Gastrocnemius medialis (tissue), 4 donors: ENCODE measurements around the gene SPATA24. TPM values are rescaled to one million over a fixed set of nuclear protein-coding genes. Genes with fewer than 3 reads are reported as not detected.
"Not testable (repeated sequence)": the region's sequence is repeated elsewhere in the genome, so short reads cannot be mapped to it uniquely, and the experiment has no call there.

Experiments
- ATAC-seq, 2 donors: fragments of 150-250 bp; one replicate each; pipeline ENCODE4 v1.9.1; 2016
- DNase-seq, 2 donors: peaks; one replicate each; pipeline ENCODE4 v3.0.0-alpha.2; 2019
- H3K27ac ChIP-seq, 4 donors: fragments of 200-600 bp; sonication (generic); 1 replicate in 1 of 4; 2 replicates in 3 of 4; pipeline ENCODE4 v1.5.1; 2016 to 2018; ENCODE audit warnings: mild to moderate bottlenecking in 2 of 4, moderate library complexity in 1 of 4
- H3K27me3 ChIP-seq, 3 donors: fragments of 200-600 bp; sonication (generic) in 2 of 3; 1 replicate in 1 of 3; 2 replicates in 2 of 3; pipeline versions ENCODE4 v1.5.1 to v1.6.0; 2016 to 2019; ENCODE audit warnings: mild to moderate bottlenecking in 1 of 3, moderate library complexity in 1 of 3
- H3K36me3 ChIP-seq, 2 donors: fragments of 200-600 bp; sonication (generic) in 1 of 2; one replicate each; pipeline ENCODE4 v1.5.1; 2017 to 2018
- H3K4me1 ChIP-seq, 2 donors: fragments of 200-600 bp; sonication (generic) in 1 of 2; one replicate each; pipeline ENCODE4 v1.5.1; 2016 to 2017; ENCODE audit warnings: mild to moderate bottlenecking in 2 of 2
- H3K4me3 ChIP-seq, 4 donors: fragments of 200-600 bp; sonication (generic) in 3 of 4; 1 replicate in 1 of 4; 2 replicates in 3 of 4; pipeline ENCODE4 v1.5.1; 2016 to 2019; ENCODE audit warnings: mild to moderate bottlenecking in 2 of 4
- H3K9me3 ChIP-seq, 3 donors: fragments of 200-600 bp; sonication (generic) in 2 of 3; 1 replicate in 1 of 3; 2 replicates in 2 of 3; pipeline ENCODE4 v1.5.1; 2016 to 2019
- POLR2A ChIP-seq, 2 donors: fragments of 450-650 bp; IDR thresholded peaks; one replicate each; pipeline ENCODE4 v1.6.1; 2017; ENCODE audit warnings: antibody characterized with exemption in 2 of 2, mild to moderate bottlenecking in 2 of 2, moderate library complexity in 2 of 2
- in situ Hi-C, 4 donors: fragments of 200-750 bp; cut with MboI; loops; one replicate each; pipeline versions ENCODE4 v1.15.0 to v1.8.0; 2017; ENCODE audit warnings: low sequenced_read_pairs in 4 of 4
- intact Hi-C: fragments of 100-400 bp; cut with DNase I; formaldehyde crosslinking; loops from one replicate; pipeline ENCODE4 v1.15.1; 2023; ENCODE audit warnings: low total_unique reads
- total RNA-seq, 4 donors: library from RNA; depleted of rRNA; stranded (reverse); fragments of >200 nt; gene quantifications; one replicate each; pipeline versions ENCODE4 v1.1.0 to v1.2.3, GENCODE V29; 2016
- TF ChIP-seq, protein P1 (sequence below), 5 experiments: fragments of 450-650 bp in 3 of 5; fragments of 200-600 bp in 2 of 5; sonication (generic) in 2 of 5; IDR thresholded peaks in 4 of 5; conservative IDR thresholded peaks in 1 of 5; 1 replicate in 4 of 5; 2 replicates in 1 of 5; pipeline ENCODE4 v1.5.1; 2016 to 2019; ENCODE audit warnings: antibody characterized with exemption in 5 of 5, mild to moderate bottlenecking in 3 of 5, moderate library complexity in 3 of 5

The SPATA24 gene
- total RNA-seq, 4 donors from 2014 or later = 6.8 to 24.1 (median 12.5) TPM

- ATAC-seq (no peak), DNase-seq (no peak)
- H3K27me3 ChIP-seq = no peaks in the 10 kb centered on the region
- no peak overlapping the region for H3K4me3 ChIP-seq
- H3K4me1 ChIP-seq = peaks cover 41 to 45% of the 10 kb centered on the region in 2 donors
- H3K27ac ChIP-seq = peak overlapping the region; percentile 63 to 80 (median 70)
- TF ChIP-seq, protein P1, sequence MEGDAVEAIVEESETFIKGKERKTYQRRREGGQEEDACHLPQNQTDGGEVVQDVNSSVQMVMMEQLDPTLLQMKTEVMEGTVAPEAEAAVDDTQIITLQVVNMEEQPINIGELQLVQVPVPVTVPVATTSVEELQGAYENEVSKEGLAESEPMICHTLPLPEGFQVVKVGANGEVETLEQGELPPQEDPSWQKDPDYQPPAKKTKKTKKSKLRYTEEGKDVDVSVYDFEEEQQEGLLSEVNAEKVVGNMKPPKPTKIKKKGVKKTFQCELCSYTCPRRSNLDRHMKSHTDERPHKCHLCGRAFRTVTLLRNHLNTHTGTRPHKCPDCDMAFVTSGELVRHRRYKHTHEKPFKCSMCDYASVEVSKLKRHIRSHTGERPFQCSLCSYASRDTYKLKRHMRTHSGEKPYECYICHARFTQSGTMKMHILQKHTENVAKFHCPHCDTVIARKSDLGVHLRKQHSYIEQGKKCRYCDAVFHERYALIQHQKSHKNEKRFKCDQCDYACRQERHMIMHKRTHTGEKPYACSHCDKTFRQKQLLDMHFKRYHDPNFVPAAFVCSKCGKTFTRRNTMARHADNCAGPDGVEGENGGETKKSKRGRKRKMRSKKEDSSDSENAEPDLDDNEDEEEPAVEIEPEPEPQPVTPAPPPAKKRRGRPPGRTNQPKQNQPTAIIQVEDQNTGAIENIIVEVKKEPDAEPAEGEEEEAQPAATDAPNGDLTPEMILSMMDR (IDR thresholded peaks at IDR 0.05 in 4 of 5, conservative IDR thresholded peaks at IDR 0.05 in 1 of 5) = no peak
- TF ChIP-seq POLR2A (IDR thresholded peaks at IDR 0.05) = no peak
- H3K36me3 ChIP-seq = no peaks in the 10 kb centered on the region
- intact Hi-C loops = loop anchor here (10.0 kb wide), 1 partner anchor 274 kb away; no protein-coding TSS in a partner anchor
- no peaks in the 10 kb centered on the region for H3K9me3 ChIP-seq
- in situ Hi-C loops = no loop called here
Measured at GRCh38 chr5:139410993-139411828, 7.3 kb upstream of the SPATA24 start.

DNA sequence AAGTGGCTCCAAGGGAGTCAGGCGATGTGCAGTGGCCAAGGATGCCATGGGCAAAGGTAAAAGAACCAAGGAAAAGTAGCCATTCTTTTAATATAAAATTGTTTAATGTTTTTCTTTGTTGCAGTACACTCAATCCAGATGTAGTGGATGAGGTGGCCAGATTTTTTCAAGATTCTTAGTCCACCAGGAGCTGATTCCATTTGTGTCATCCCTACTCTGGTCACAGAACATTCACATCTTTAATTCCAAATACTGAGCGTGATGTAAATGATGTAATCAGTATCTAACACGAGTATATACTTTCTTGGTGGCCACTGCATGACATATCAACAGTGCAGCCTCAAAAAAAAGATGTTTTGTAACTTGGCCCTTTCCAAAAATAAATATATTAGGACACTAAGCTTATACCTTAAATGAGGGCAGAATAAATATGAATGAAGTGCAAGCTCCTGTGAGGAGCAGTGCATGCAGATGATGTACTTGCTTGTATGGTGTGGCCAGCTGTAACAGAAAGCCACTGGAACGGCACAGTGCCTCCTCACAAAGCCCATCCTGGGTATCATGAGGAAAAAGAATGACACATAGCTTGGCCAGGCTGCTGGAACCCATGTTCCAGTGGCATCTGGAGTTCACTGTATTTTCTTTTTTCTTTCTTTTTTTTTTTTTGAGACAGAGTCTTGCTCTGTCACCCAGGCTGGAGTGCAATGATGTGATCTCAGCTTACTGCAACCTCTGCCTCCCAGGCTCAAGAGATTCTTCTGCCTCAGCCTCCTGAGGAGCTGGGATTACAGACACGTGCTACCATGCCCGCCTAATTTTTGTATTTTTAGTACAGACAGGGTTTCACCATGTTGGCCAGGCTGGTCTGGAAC, 6.5 kb upstream of the SPATA24 start:
- Histone ChIP-seq H3K36me3 (no peaks in the 10 kb centered on the region), H3K27ac (peak overlapping the region; percentile 63 to 80 (median 70)), H3K9me3 (no peaks in the 10 kb centered on the region), H3K4me1 (peaks cover 32 to 36% of the 10 kb centered on the region in 2 donors), H3K27me3 (no peaks in the 10 kb centered on the region), H3K4me3 (no peak overlapping the region)
- DNase-seq (peak in 1 of 2 donors; percentile 64), ATAC-seq (peak in 1 of 2 donors; percentile 20)
- intact Hi-C loops (loop anchor here (10.0 kb wide), 1 partner anchor 274 kb away; no protein-coding TSS in a partner anchor), in situ Hi-C loops (no loop called here)
- TF ChIP-seq POLR2A (IDR thresholded peaks at IDR 0.05) = no peak
- TF ChIP-seq, protein P1 (IDR thresholded peaks at IDR 0.05 in 4 of 5, conservative IDR thresholded peaks at IDR 0.05 in 1 of 5) = no peak

DNA sequence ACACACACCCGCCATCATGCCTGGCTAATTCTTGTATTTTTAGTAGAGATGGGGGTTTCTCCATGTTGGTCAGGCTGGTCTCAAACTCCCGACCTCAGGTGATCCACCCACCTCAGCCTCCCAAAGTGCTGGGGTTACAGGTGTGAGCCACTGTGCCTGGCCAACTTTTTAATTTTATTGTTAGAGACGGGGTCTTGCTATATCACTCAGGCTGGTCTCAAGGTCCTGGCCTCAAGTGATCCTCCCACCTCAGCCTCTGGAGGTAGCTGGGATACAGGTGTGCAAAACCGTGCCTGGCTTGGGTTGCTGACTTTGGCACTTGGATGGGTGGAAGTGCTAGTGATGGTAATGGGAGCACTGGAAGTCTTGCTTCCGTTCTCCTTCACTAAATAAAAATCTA, 5.2 kb upstream of the SPATA24 start:
- H3K27me3 ChIP-seq, intact Hi-C loops, in situ Hi-C loops, ATAC-seq, H3K4me3 ChIP-seq, H3K9me3 ChIP-seq, H3K36me3 ChIP-seq, DNase-seq: not testable (repeated sequence)
- H3K27ac ChIP-seq = peak overlapping the region in 3 of 4 donors; percentile 22 to 80 (median 66)
- peaks cover 26 to 29% of the 10 kb centered on the region in 2 donors for H3K4me1 ChIP-seq

DNA sequence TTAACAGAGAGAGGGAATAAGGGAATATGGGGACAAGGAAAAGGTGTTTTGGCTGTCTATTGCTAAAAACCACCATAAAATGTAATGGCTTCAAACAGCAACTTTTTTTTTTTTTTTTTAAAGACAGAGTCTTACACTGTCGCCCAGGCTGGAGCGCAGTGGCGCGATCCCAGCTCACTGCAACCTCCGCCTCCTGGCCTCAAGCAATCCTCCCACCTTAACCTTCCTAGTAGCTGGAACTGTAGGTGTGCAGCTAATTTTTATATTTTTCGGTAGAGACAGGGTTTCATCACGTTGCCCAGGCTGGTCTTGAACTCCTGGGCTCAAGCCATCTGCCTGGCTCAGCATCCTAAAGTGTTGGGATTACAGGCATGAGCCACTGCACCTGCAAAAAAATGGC, 4.3 kb upstream of the SPATA24 start:
- no peaks in the 10 kb centered on the region for H3K9me3 ChIP-seq
- ATAC-seq = no peak
- no peaks in the 10 kb centered on the region for H3K27me3 ChIP-seq
- DNase-seq = no peak
- H3K4me1 ChIP-seq = peaks cover 27 to 28% of the 10 kb centered on the region in 2 donors
- in situ Hi-C loops (no loop called here), intact Hi-C loops (no loop called here)
- no peak for TF ChIP-seq POLR2A (IDR thresholded peaks at IDR 0.05)
- TF ChIP-seq, protein P1 (IDR thresholded peaks at IDR 0.05 in 4 of 5, conservative IDR thresholded peaks at IDR 0.05 in 1 of 5) = no peak
- H3K27ac ChIP-seq = no peak overlapping the region
- H3K4me3 ChIP-seq = no peak overlapping the region
- H3K36me3 ChIP-seq = no peaks in the 10 kb centered on the region

DNA sequence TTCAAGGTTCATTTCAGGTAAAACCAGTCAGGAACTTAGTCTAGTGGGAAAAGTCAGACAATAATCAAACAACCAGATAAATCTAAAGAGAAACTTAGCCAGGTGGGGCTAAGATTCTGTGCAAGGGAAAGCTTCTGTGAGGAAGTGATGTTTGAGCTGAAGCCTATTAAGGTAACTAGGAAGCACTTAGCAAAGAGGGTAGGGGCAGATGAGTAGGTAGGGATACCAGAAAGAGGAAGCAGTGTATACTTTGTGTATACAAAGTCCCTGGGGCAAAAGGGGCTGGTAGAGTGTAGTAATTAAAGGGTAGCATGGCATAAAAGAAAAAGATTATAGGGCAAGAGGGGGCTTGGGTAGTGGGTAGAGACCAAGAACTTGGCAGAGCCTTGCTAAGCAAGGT, 3.6 kb upstream of the SPATA24 start:
- intact Hi-C loops (no loop called here), in situ Hi-C loops (no loop called here)
- Histone ChIP-seq H3K4me1 (peaks cover 33 to 35% of the 10 kb centered on the region in 2 donors), H3K9me3 (no peaks in the 10 kb centered on the region), H3K27ac (no peak overlapping the region), H3K4me3 (no peak overlapping the region), H3K36me3 (no peaks in the 10 kb centered on the region), H3K27me3 (no peaks in the 10 kb centered on the region)
- TF ChIP-seq, protein P1 (IDR thresholded peaks at IDR 0.05 in 4 of 5, conservative IDR thresholded peaks at IDR 0.05 in 1 of 5) = no peak
- TF ChIP-seq POLR2A (IDR thresholded peaks at IDR 0.05) = no peak
- ATAC-seq = no peak
- no peak for DNase-seq
